ENCODE measurements around the gene C11orf42. TPM values are rescaled to one million over a fixed set of nuclear protein-coding genes. Genes with fewer than 3 reads are reported as not detected.
A peak's percentile ranks its signal among the peaks of the same experiment; 100 is the strongest.

The C11orf42 gene
- total RNA-seq, 1 experiment from 2014 or later: not detected

DNA sequence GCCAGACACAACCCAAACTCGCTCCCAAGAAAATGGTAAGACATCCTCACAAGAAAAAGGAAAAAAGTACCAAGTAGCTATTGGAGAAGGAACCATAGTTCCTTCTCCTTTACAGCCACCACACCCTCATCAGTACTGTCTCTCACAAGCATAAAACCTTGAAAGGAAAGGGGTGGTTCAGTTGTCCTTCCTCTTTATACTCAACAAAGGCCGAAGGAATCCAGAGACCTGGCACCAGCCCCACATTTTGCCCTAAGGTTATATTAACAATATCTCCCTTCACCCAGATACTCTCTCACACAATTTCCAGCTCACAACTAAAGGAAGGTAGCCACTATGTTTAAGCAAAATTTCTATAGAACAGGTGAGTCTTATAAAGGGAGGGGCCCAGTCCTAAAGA, 20.5 kb downstream of the C11orf42 start:
- peaks cover 23% of the 10 kb centered on the region for H3K4me1 ChIP-seq (ENCODE audit: low read length)
- no peak overlapping the region for H3K4me3 ChIP-seq (ENCODE audit: low read length)
- H3K36me3 ChIP-seq (ENCODE audit: insufficient read depth, low read length): peaks cover 4% of the 10 kb centered on the region; the same call in 1 of the 2 replicates
- H4K20me1 ChIP-seq (ENCODE audit: insufficient read depth, low read depth, low read length): no peaks in the 10 kb centered on the region
- no peak overlapping the region for H3K27ac ChIP-seq (ENCODE audit: low read length)
- DNase-seq: no peak
- peaks cover 69% of the 10 kb centered on the region for H3K79me2 ChIP-seq (ENCODE audit: low read length)
- no peaks in the 10 kb centered on the region for H3K9me3 ChIP-seq (ENCODE audit: low read length)
- no peak overlapping the region for H3K4me2 ChIP-seq (ENCODE audit: low read depth, low read length, poor library complexity, severe bottlenecking)
- no peak overlapping the region for H3K9ac ChIP-seq (ENCODE audit: low read length)
- H2AFZ ChIP-seq (ENCODE audit: low read length): no peak overlapping the region
- no peaks in the 10 kb centered on the region for H3K27me3 ChIP-seq (ENCODE audit: low read length)
- H3K9me2 ChIP-seq (replicated peaks; ENCODE audit: insufficient read depth, low read length): no peaks in the 10 kb centered on the region

DNA sequence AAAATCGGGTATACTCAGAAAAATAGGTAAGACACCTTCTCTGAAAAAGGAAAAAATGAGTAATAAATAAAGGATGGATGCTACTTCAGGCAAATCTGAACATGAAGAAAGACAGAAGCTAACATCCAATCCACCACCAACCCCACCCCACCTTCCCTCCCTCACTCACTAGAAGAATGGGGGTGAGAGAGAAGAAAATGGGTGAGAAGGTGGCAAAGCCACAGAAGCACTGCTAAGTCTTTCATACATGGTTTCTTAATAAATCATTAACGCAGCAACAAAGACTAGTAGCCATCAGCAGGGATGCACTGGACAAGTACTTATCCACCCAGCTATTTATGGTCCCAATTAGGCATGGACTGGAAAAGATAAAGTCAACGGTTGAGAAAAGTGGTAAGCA, 23.2 kb downstream of the C11orf42 start:
- Histone ChIP-seq H3K4me1 (ENCODE audit: low read length) (peaks cover 43% of the 10 kb centered on the region), H3K27ac (ENCODE audit: low read length) (no peak overlapping the region), H3K9me3 (ENCODE audit: low read length) (no peaks in the 10 kb centered on the region), H3K9me2 (replicated peaks; ENCODE audit: insufficient read depth, low read length) (no peaks in the 10 kb centered on the region), H3K27me3 (ENCODE audit: low read length) (no peaks in the 10 kb centered on the region), H3K4me3 (ENCODE audit: low read length) (no peak overlapping the region), H3K36me3 (ENCODE audit: insufficient read depth, low read length) (no peaks in the 10 kb centered on the region), H4K20me1 (ENCODE audit: insufficient read depth, low read depth, low read length) (no peaks in the 10 kb centered on the region), H3K9ac (ENCODE audit: low read length) (no peak overlapping the region), H3K79me2 (ENCODE audit: low read length) (peaks cover 93% of the 10 kb centered on the region), H2AFZ (ENCODE audit: low read length) (no peak overlapping the region), H3K4me2 (ENCODE audit: low read depth, low read length, poor library complexity, severe bottlenecking) (no peak overlapping the region)
- DNase-seq: no peak

DNA sequence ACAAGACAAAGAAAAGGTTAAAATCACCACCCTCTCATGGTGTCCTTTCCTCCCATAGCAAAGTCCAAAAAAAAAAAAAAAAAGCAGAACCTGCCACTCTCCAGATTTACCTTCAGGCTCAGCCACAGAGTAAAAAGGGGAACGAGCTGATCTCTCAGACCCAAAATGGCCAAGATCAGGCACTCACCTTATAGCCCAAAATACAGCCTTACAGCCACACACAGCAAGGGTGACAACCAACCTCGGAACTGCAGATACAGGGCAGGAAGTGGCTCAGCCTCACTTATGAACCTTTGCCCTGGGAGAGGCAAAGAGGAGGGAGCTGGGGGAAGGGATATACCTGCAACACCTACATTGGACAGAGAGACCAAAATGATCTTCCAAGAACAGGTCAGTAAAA, 24.6 kb downstream of the C11orf42 start:
- Histone ChIP-seq H3K4me3 (ENCODE audit: low read length) (no peak overlapping the region), H3K27ac (ENCODE audit: low read length) (peak overlapping the region; percentile 5; the same call in 1 of the 2 replicates), H3K79me2 (ENCODE audit: low read length) (peaks cover 94% of the 10 kb centered on the region), H3K9ac (ENCODE audit: low read length) (0 out of 2 replicates have a peak overlapping the region, but pooled peaks have one; percentile 4), H3K4me1 (ENCODE audit: low read length) (peaks cover 47% of the 10 kb centered on the region), H3K9me2 (replicated peaks; ENCODE audit: insufficient read depth, low read length) (no peaks in the 10 kb centered on the region), H3K4me2 (ENCODE audit: low read depth, low read length, poor library complexity, severe bottlenecking) (peak overlapping the region; percentile 41), H3K27me3 (ENCODE audit: low read length) (no peaks in the 10 kb centered on the region), H3K36me3 (ENCODE audit: insufficient read depth, low read length) (no peaks in the 10 kb centered on the region), H4K20me1 (ENCODE audit: insufficient read depth, low read depth, low read length) (no peaks in the 10 kb centered on the region), H2AFZ (ENCODE audit: low read length) (no peak overlapping the region), H3K9me3 (ENCODE audit: low read length) (no peaks in the 10 kb centered on the region)
- peak; percentile 62 for DNase-seq

DNA sequence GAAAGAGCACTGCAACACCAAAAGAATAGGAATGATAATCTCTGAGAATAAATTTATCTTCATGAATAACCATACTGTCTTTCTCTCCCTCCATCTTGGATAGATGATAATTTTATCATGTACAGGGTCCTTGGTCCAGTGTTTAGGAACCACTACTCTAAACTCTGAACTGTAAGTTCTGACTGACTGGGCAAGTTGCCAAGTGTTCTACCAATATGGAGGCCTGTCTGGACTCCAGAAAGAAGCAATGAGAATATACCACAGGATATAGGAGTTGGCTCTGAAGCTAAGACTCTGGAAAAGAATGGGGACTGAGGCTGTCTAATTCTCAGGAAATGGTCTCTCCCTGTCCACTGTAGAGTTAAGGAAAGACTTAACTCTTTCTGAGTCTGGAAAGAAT, 27.5 kb downstream of the C11orf42 start:
- H3K79me2 ChIP-seq (ENCODE audit: low read length): peaks cover 64% of the 10 kb centered on the region

DNA sequence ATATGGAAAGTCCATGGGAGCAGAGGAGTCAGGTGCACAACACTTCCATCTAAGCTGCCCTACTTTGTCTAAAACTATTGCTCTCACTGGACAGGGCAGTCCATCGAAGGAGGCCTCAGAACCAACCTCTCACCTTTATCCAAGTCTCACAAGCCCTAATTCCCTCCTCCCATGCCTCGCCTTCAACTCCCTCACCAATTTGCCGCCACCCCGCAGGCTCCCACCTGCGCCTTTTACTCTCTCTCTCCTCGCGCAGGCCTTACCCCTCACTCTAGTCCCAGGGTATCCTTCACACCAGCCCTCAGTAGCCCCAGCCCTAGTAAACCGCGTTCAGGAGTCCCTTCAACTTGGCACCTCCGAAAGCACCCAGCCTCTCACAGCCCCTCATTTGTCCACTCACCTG, 28.6 kb downstream of the C11orf42 start:
- Histone ChIP-seq H3K4me2 (ENCODE audit: low read depth, low read length, poor library complexity, severe bottlenecking) (peak overlapping the region; percentile 90), H3K9me2 (replicated peaks; ENCODE audit: insufficient read depth, low read length) (no peaks in the 10 kb centered on the region), H3K36me3 (ENCODE audit: insufficient read depth, low read length) (no peaks in the 10 kb centered on the region), H3K27me3 (ENCODE audit: low read length) (no peaks in the 10 kb centered on the region), H3K4me1 (ENCODE audit: low read length) (peaks cover 56% of the 10 kb centered on the region), H3K9ac (ENCODE audit: low read length) (peak overlapping the region; percentile 90), H3K9me3 (ENCODE audit: low read length) (no peaks in the 10 kb centered on the region), H4K20me1 (ENCODE audit: insufficient read depth, low read depth, low read length) (no peaks in the 10 kb centered on the region), H2AFZ (ENCODE audit: low read length) (peak overlapping the region; percentile 54; the same call in 1 of the 2 replicates), H3K27ac (ENCODE audit: low read length) (no peak overlapping the region), H3K79me2 (ENCODE audit: low read length) (peaks cover 54% of the 10 kb centered on the region), H3K4me3 (ENCODE audit: low read length) (peak overlapping the region; percentile 87)
- no peak for DNase-seq

More for the DNA sequence above, 27.5 kb downstream of the C11orf42 start:
- no peak for DNase-seq
- Histone ChIP-seq H3K36me3 (ENCODE audit: insufficient read depth, low read length) (no peaks in the 10 kb centered on the region), H3K9ac (ENCODE audit: low read length) (no peak overlapping the region), H2AFZ (ENCODE audit: low read length) (no peak overlapping the region), H3K4me2 (ENCODE audit: low read depth, low read length, poor library complexity, severe bottlenecking) (peak overlapping the region; percentile 90), H3K9me2 (replicated peaks; ENCODE audit: insufficient read depth, low read length) (no peaks in the 10 kb centered on the region), H3K9me3 (ENCODE audit: low read length) (no peaks in the 10 kb centered on the region), H3K27ac (ENCODE audit: low read length) (no peak overlapping the region), H3K4me1 (ENCODE audit: low read length) (peaks cover 47% of the 10 kb centered on the region), H3K4me3 (ENCODE audit: low read length) (peak overlapping the region; percentile 87), H4K20me1 (ENCODE audit: insufficient read depth, low read depth, low read length) (no peaks in the 10 kb centered on the region), H3K27me3 (ENCODE audit: low read length) (no peaks in the 10 kb centered on the region)

DNA sequence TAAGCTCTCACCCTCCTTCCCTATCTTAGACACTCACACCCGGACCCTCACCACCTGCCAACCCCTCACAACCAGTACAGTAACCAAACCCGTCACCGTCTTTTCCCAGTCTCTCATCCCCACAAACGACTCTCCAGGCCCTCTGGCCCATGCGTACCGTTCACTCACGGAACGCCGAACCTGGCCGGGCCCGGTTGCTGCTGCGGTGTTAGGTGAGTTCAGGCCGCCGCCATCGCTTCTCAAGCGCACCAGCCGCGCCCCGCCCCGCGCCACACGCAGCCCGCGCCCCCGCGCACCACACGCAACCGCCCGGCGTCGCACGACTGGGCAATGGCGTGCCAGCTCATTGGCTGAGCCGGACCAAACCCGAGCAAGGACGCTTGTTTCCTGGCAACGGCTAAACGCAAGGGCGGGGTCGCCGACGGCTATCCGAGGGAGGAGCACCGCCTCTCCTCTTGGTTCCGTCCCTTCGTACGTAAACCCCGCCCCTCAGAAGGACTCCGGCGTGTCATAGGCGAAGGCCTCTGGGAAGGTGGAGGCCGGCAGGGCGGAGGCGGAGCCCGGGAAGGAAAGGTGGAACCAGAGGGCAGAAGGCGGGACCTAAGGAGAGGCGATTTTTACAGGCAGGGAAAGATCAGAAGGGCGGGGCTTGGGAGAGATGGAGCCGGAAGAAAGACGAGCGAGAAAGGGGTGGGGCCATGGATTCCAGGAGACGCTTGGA, 29.2 kb downstream of the C11orf42 start, which contains the start of gene FHIP1B:
Gene FHIP1B (minus strand): TSS at position 250 of the 721 bp plus-strand sequence. CDS start 10,120 bp downstream, outside the sequence.
- Histone ChIP-seq H3K4me2 (ENCODE audit: low read depth, low read length, poor library complexity, severe bottlenecking) (peak within 1 kb of the TSS; percentile 96), H3K4me3 (ENCODE audit: low read length) (peak within 1 kb of the TSS; percentile 87), H3K27me3 (ENCODE audit: low read length) (no peaks in the 10 kb centered on the region), H3K79me2 (ENCODE audit: low read length) (peaks cover 48% of the 10 kb centered on the region), H3K9me3 (ENCODE audit: low read length) (no peaks in the 10 kb centered on the region), H3K9ac (ENCODE audit: low read length) (peak within 1 kb of the TSS; percentile 90), H3K36me3 (ENCODE audit: insufficient read depth, low read length) (no peaks in the 10 kb centered on the region), H3K9me2 (replicated peaks; ENCODE audit: insufficient read depth, low read length) (no peaks in the 10 kb centered on the region), H3K4me1 (ENCODE audit: low read length) (peaks cover 59% of the 10 kb centered on the region), H2AFZ (ENCODE audit: low read length) (peak within 1 kb of the TSS; percentile 82), H4K20me1 (ENCODE audit: insufficient read depth, low read depth, low read length) (no peaks in the 10 kb centered on the region), H3K27ac (ENCODE audit: low read length) (peak within 1 kb of the TSS; percentile 73)
- peak; percentile 100 for DNase-seq

DNA sequence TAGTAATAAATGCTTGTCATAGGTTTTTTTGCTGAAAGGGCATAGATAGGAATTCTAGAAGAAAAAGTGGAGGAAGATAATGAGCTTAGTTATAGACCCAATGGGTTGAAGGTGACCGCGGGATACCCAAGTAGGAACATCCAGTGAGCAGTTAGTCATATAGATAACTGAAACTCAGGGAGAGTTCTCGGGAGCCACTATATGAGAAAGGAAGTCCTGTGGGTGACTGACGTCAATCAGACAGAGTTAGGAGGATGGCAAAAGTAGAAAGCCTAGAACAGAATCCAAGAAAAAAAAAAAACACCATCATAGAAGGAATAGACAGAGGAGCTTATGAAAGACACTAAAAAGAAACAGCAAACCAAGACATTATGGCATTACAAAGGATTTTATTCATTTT, 31.9 kb downstream of the C11orf42 start:
- Histone ChIP-seq H3K79me2 (ENCODE audit: low read length) (peaks cover 21% of the 10 kb centered on the region), H3K36me3 (ENCODE audit: insufficient read depth, low read length) (no peaks in the 10 kb centered on the region), H3K4me3 (ENCODE audit: low read length) (no peak overlapping the region), H3K9me3 (ENCODE audit: low read length) (no peaks in the 10 kb centered on the region), H2AFZ (ENCODE audit: low read length) (no peak overlapping the region), H3K9me2 (replicated peaks; ENCODE audit: insufficient read depth, low read length) (no peaks in the 10 kb centered on the region), H3K4me2 (ENCODE audit: low read depth, low read length, poor library complexity, severe bottlenecking) (no peak overlapping the region), H3K27ac (ENCODE audit: low read length) (no peak overlapping the region), H3K4me1 (ENCODE audit: low read length) (peaks cover 43% of the 10 kb centered on the region), H4K20me1 (ENCODE audit: insufficient read depth, low read depth, low read length) (no peaks in the 10 kb centered on the region), H3K27me3 (ENCODE audit: low read length) (no peaks in the 10 kb centered on the region), H3K9ac (ENCODE audit: low read length) (no peak overlapping the region)
- no peak for DNase-seq

DNA sequence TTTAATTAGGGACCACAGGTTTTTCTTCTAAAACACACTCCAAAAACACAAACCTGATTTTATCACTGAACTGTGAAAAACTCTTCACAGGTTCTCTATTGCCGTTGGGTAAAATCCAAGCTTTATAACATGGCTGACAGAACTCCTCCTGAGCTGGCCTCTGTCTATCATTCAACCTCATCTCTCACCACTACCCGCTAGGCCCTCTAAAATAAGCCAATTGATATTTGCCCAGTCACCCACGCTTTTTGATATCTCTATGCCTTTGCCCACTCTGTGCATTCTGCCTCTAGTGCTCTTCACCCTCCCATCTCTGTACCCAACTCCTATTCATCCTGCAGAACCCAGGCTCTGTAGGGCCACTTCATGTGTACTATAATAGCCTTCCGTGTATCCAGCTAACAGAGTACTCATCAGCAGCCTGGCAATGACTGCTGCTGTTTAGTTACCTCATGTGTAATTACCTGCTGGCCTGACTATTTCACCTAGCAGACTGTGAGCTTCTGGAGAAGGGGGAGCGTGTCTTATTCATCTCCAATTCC, 32.5 kb downstream of the C11orf42 start:
- H2AFZ ChIP-seq (ENCODE audit: low read length): no peak overlapping the region
- DNase-seq: no peak
- H3K4me3 ChIP-seq (ENCODE audit: low read length): no peak overlapping the region
- H3K27ac ChIP-seq (ENCODE audit: low read length): no peak overlapping the region
- peaks cover 16% of the 10 kb centered on the region for H3K79me2 ChIP-seq (ENCODE audit: low read length)
- H3K4me1 ChIP-seq (ENCODE audit: low read length): peaks cover 40% of the 10 kb centered on the region
- H4K20me1 ChIP-seq (ENCODE audit: insufficient read depth, low read depth, low read length): no peaks in the 10 kb centered on the region
- H3K27me3 ChIP-seq (ENCODE audit: low read length): no peaks in the 10 kb centered on the region
- no peak overlapping the region for H3K4me2 ChIP-seq (ENCODE audit: low read depth, low read length, poor library complexity, severe bottlenecking)
- no peaks in the 10 kb centered on the region for H3K9me2 ChIP-seq (replicated peaks; ENCODE audit: insufficient read depth, low read length)
- no peaks in the 10 kb centered on the region for H3K36me3 ChIP-seq (ENCODE audit: insufficient read depth, low read length)
- H3K9ac ChIP-seq (ENCODE audit: low read length): no peak overlapping the region
- no peaks in the 10 kb centered on the region for H3K9me3 ChIP-seq (ENCODE audit: low read length)

Measured in Karpas-422 (cell line).